Endothelial cell of umbilical vein (primary cell): ENCODE measurements around the gene GTF2B. TPM values are rescaled to one million over a fixed set of nuclear protein-coding genes. Genes with fewer than 3 reads are reported as not detected.

Experiments used
- BruUV-seq: library from RNA; stranded (reverse); fragments of 400-500 nt; replicated peaks from 2 replicates; lab custom pipeline; 2021; lab: Mats Ljungman, UMichigan
- CTCF ChIA-PET: fragments of 300-600, 350-600 bp; sonication (Branson Sonifier 250); formaldehyde crosslinking; loops from one replicate; lab custom pipeline; 2021; ENCODE audit warnings: antibody characterized with exemption, inconsistent platforms; lab: Charles Lee
- POLR2A ChIA-PET: fragments of 300-600, 350-600 bp; sonication (Branson Sonifier 250); formaldehyde crosslinking; loops from one replicate; lab custom pipeline; 2021; ENCODE audit warnings: antibody characterized with exemption, inconsistent platforms; lab: Charles Lee
- DNase-seq: peaks from one replicate; pipeline ENCODE4 v3.0.0-alpha.2; 2011; ENCODE audit warnings: low read depth, low spot score
- FAIRE-seq: peaks from 2 replicates; lab custom pipeline; 2011; peaks lifted over from hg19 to GRCh38; lab: Jason Lieb, UNC
- H2AFZ ChIP-seq: 2 replicates; pipeline ENCODE4 v1.6.0; 2012; ENCODE audit warnings: low read depth, low read length, control low read depth, inconsistent platforms
- H3K27ac ChIP-seq: 2 replicates; pipeline ENCODE4 v1.5.1; 2011; ENCODE audit warnings: low read depth, mild to moderate bottlenecking, control low read depth, low read length, moderate library complexity; ENCODE audit not compliant: insufficient read depth
- H3K27me3 ChIP-seq, 2 experiments: 2 replicates each; pipeline versions ENCODE4 v1.6.0 to v1.6.1; 2011; ENCODE audit warnings: low read length in 2 of 2, mixed read lengths in 1 of 2; ENCODE audit not compliant: control insufficient read depth in 2 of 2, insufficient read depth in 2 of 2
- H3K36me3 ChIP-seq, 2 experiments: 2 replicates in 1 of 2; 3 replicates in 1 of 2; pipeline ENCODE4 v1.5.1; 2011; ENCODE audit warnings: low read length in 2 of 2, mild to moderate bottlenecking in 1 of 2, moderate library complexity in 1 of 2; ENCODE audit not compliant: control insufficient read depth in 2 of 2, insufficient read depth in 2 of 2; ENCODE audit errors: extremely low read depth in 1 of 2
- H3K4me1 ChIP-seq: 3 replicates; pipeline ENCODE4 v1.5.1; 2011; ENCODE audit warnings: mild to moderate bottlenecking, low read length; ENCODE audit not compliant: control insufficient read depth, insufficient read depth; ENCODE audit errors: extremely low read depth
- H3K4me2 ChIP-seq: 2 replicates; pipeline ENCODE4 v1.6.1; 2011; ENCODE audit warnings: low read length, control low read depth, mixed read lengths; ENCODE audit not compliant: insufficient read depth
- H3K4me3 ChIP-seq, 3 experiments: fragments of 200-600 bp in 1 of 3; sonication (generic), shearing (Covaris generic) in 1 of 3; replicated peaks in 1 of 3; 2 replicates each; pipeline ENCODE4 v1.5.1; 2011 to 2016; ENCODE audit warnings: control low read depth in 3 of 3, low read length in 3 of 3, mild to moderate bottlenecking in 2 of 3, inconsistent platforms in 1 of 3, low read depth in 1 of 3, moderate library complexity in 1 of 3; ENCODE audit not compliant: insufficient read depth in 1 of 3
- H3K79me2 ChIP-seq: 2 replicates; pipeline ENCODE4 v1.6.0; 2012; ENCODE audit warnings: low read length, inconsistent platforms; ENCODE audit not compliant: control insufficient read depth, insufficient read depth
- H3K9ac ChIP-seq: replicated peaks from 2 replicates; pipeline ENCODE3; 2011; ENCODE audit warnings: low read length, control low read depth; ENCODE audit not compliant: insufficient read depth; ENCODE audit errors: extremely low read depth
- H3K9me1 ChIP-seq: replicated peaks from 3 replicates; pipeline ENCODE4 v1.6.0; 2011; ENCODE audit warnings: mild to moderate bottlenecking, low read length; ENCODE audit not compliant: control insufficient read depth, insufficient read depth; ENCODE audit errors: extremely low read depth
- H3K9me3 ChIP-seq: replicated peaks from 2 replicates; pipeline ENCODE4 v1.5.1; 2012; ENCODE audit warnings: low read length, inconsistent platforms; ENCODE audit not compliant: control insufficient read depth, insufficient read depth
- H4K20me1 ChIP-seq: replicated peaks from 2 replicates; pipeline ENCODE3; 2011; ENCODE audit warnings: mild to moderate bottlenecking, low read length; ENCODE audit not compliant: control insufficient read depth, insufficient read depth; ENCODE audit errors: extremely low read depth
- CTCF ChIP-seq, 2 donors: IDR thresholded peaks; 1 replicate in 1 of 2; 2 replicates in 1 of 2; pipeline ENCODE4 v1.5.1; 2011; ENCODE audit warnings: low read length in 2 of 2, mild to moderate bottlenecking in 2 of 2, moderate library complexity in 2 of 2, control low read depth in 1 of 2, inconsistent platforms in 1 of 2, low read depth in 1 of 2; ENCODE audit not compliant: insufficient read depth in 1 of 2; ENCODE audit errors: extremely low read depth in 1 of 2
- EZH2 ChIP-seq: IDR thresholded peaks from 2 replicates; pipeline ENCODE4 v1.6.1; 2012; ENCODE audit warnings: borderline replicate concordance, low read depth, mild to moderate bottlenecking, moderate library complexity, low read length, inconsistent platforms; ENCODE audit not compliant: severe bottlenecking
- FOS ChIP-seq: IDR thresholded peaks from 2 replicates; pipeline ENCODE4 v1.6.1; 2011; ENCODE audit warnings: mild to moderate bottlenecking, low read length, moderate library complexity, borderline replicate concordance; ENCODE audit not compliant: insufficient read depth
- GATA2 ChIP-seq: IDR thresholded peaks from 2 replicates; pipeline ENCODE4 v1.7.0; 2011; ENCODE audit warnings: low read depth, mild to moderate bottlenecking, moderate library complexity, mixed read lengths, low read length; ENCODE audit not compliant: insufficient read length, insufficient read depth
- JUN ChIP-seq: IDR thresholded peaks from 2 replicates; pipeline ENCODE4 v1.6.1; 2011; ENCODE audit warnings: borderline replicate concordance, low read depth; ENCODE audit not compliant: insufficient read length, insufficient read depth
- MAX ChIP-seq: IDR thresholded peaks from 2 replicates; pipeline ENCODE4 v1.6.1; 2011; ENCODE audit not compliant: insufficient read depth, insufficient read length
- MYC ChIP-seq: IDR thresholded peaks from one replicate; pipeline ENCODE4 v1.6.1; 2011; ENCODE audit warnings: mild to moderate bottlenecking, low read depth, low read length
- POLR2A ChIP-seq: IDR thresholded peaks from 2 replicates; pipeline ENCODE4 v1.6.1; 2012; ENCODE audit warnings: low read depth, mild to moderate bottlenecking, control low read depth, low read length
- POLR2AphosphoS5 ChIP-seq: IDR thresholded peaks from 2 replicates; pipeline ENCODE4 v1.6.1; 2012; ENCODE audit warnings: low read depth, mild to moderate bottlenecking, control low read depth, low read length, moderate library complexity; ENCODE audit not compliant: insufficient read depth
- dilution Hi-C: fragments of 300-500 bp; cut with MboI; formaldehyde crosslinking; loops from one replicate; pipeline ENCODE4 v1.15.0; 2019; ENCODE audit warnings: low sequenced_read_pairs; ENCODE audit not compliant: extremely low pct_ligation_motif_present
- intact Hi-C: fragments of 100-400 bp; cut with micrococcal nuclease; formaldehyde crosslinking; loops from one replicate; pipeline ENCODE4 v1.10.0; 2022
- polyA plus RNA-seq, 4 experiments: library from polyadenylated mRNA; depleted of rRNA in 3 of 4; stranded (reverse) in 3 of 4; unstranded in 1 of 4; fragments of >200 nt; gene quantifications; 2 replicates each; pipeline versions ENCODE4 v1.2.1 to v1.2.3, GENCODE V29; 2011 to 2012; ENCODE audit warnings: missing spikeins in 1 of 4
- total RNA-seq: library from RNA; stranded (reverse); gene quantifications from 2 replicates; pipeline ENCODE4 v1.2.3, GENCODE V29; 2021

GTF2B gene
- total and polyA plus RNA-seq, 2 donors (not counting 3 experiments of a cell fraction or from before 2014, with no cell fraction given): 19.8 to 20.0 TPM

GRCh38 chr1:88923224-88923623 is 31.9 kb upstream of the GTF2B start:
- no peak overlapping the region for H2AFZ ChIP-seq
- no peaks in the 10 kb centered on the region for H3K4me1 ChIP-seq
- no peak overlapping the region for H3K4me3 ChIP-seq
- TF ChIP-seq MAX (no peak), POLR2AphosphoS5 (no peak), GATA2 (no peak), POLR2A (no peak), JUN (no peak), FOS (no peak), MYC (no peak), CTCF (IDR thresholded peaks at IDR 0.05; ENCODE audit: extremely low read depth in 1 of 2, insufficient read depth in 1 of 2, low read depth in 1 of 2, low read length in 2 of 2) (no peak), EZH2 (no peak)
- dilution Hi-C loops (no loop called here), intact Hi-C loops (no loop called here)
- no peak overlapping the region for H3K27ac ChIP-seq
- H3K9me3 ChIP-seq: no peaks in the 10 kb centered on the region
- DNase-seq: no peak
- no peak for FAIRE-seq
- H3K36me3 ChIP-seq: no peaks in the 10 kb centered on the region
- H4K20me1 ChIP-seq: no peaks in the 10 kb centered on the region
- ChIA-PET POLR2A (no interaction called here), CTCF (no interaction called here)
- no peaks in the 10 kb centered on the region for H3K9me1 ChIP-seq
- H3K79me2 ChIP-seq: no peaks in the 10 kb centered on the region
- no peaks in the 10 kb centered on the region for H3K27me3 ChIP-seq
- H3K4me2 ChIP-seq: no peak overlapping the region
- BruUV-seq: no TSS peak
- no peak overlapping the region for H3K9ac ChIP-seq
